HL-60 (cell line): ENCODE measurements around the gene NFIX.

Source experiments
- DNase-seq, 2 experiments: peaks; one replicate each; pipeline ENCODE4 v3.0.0-alpha.2; 2010 to 2020; ENCODE audit warnings: low read depth in 1 of 2, low spot score in 1 of 2
- H3K27ac ChIP-seq: fragments of 250-450 bp; sonication (Bioruptor Pico); replicated peaks from 2 replicates; pipeline ENCODE4 v1.5.1; 2020; ENCODE audit warnings: mild to moderate bottlenecking, moderate library complexity
- H3K27me3 ChIP-seq: fragments of 250-450 bp; sonication (Bioruptor Pico); 2 replicates; pipeline ENCODE4 v1.5.1; 2021; ENCODE audit warnings: mild to moderate bottlenecking, moderate library complexity; ENCODE audit not compliant: insufficient read depth, poor library complexity, severe bottlenecking
- H3K4me3 ChIP-seq: replicated peaks from 2 replicates; pipeline ENCODE4 v1.5.1; 2011; ENCODE audit warnings: mild to moderate bottlenecking, control low read depth, low read length; ENCODE audit not compliant: insufficient read depth
- GABPA ChIP-seq: IDR thresholded peaks from 2 replicates; pipeline ENCODE4 v1.6.1; 2012; ENCODE audit warnings: low read depth
- POLR2AphosphoS5 ChIP-seq: IDR thresholded peaks from 2 replicates; pipeline ENCODE4 v1.6.1; 2012; ENCODE audit warnings: low read depth
- SPI1 ChIP-seq: IDR thresholded peaks from 2 replicates; pipeline ENCODE4 v1.6.1; 2012; ENCODE audit warnings: low read depth, mild to moderate bottlenecking, borderline replicate concordance
- TF ChIP-seq, protein P1 (sequence below): IDR thresholded peaks from 2 replicates; pipeline ENCODE4 v1.6.1; 2012; ENCODE audit warnings: low read depth; ENCODE audit not compliant: insufficient replicate concordance
- TF ChIP-seq, protein P2 (sequence below): IDR thresholded peaks from one replicate; pipeline ENCODE4 v1.5.1; 2011; ENCODE audit warnings: low read length, control low read depth, inconsistent platforms; ENCODE audit not compliant: insufficient read depth

NFIX gene

DNA sequence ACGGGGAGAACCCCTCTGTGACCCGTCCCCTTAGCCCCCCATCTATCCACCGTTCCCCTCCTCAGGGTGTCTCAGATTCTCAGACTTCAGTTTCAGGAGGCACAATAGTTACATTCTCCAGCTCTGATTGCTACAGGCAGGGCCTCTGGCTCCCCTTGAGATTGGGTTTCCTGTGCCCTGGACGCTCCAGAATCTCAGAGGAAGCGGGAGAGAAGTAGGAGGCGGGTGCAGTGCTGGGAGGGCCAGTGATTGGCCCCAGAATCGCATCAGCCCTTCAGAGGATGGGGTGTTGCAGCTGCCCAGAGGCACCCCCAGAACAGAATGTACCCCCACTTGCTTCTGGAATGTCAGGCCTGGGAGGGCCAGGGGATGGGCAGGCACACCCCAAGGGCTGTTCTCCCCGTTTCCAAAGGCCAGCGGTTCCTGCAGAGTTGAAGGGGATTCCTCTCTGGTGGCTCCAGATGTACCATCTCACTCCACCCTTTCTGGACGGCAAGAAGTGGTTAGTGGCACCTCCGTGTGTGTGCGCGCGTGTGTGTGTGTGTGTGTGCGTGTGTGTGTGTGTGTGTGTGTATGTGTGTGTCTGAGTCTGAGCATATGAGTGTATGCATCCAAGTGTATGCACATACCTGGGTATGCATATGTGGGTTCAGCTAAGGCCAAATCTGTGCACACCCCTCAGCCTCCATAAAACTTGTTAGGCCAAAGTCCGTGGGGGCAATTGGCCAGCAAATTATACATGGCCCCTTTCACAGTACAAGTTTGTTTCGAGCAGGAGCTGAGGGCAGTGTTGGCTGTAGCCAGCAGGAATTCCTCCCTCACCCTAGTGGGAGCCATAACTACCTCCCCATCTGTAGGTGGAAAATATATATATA lies 71.9 kb downstream of the NFIX start:
- DNase-seq, result no peak

DNA sequence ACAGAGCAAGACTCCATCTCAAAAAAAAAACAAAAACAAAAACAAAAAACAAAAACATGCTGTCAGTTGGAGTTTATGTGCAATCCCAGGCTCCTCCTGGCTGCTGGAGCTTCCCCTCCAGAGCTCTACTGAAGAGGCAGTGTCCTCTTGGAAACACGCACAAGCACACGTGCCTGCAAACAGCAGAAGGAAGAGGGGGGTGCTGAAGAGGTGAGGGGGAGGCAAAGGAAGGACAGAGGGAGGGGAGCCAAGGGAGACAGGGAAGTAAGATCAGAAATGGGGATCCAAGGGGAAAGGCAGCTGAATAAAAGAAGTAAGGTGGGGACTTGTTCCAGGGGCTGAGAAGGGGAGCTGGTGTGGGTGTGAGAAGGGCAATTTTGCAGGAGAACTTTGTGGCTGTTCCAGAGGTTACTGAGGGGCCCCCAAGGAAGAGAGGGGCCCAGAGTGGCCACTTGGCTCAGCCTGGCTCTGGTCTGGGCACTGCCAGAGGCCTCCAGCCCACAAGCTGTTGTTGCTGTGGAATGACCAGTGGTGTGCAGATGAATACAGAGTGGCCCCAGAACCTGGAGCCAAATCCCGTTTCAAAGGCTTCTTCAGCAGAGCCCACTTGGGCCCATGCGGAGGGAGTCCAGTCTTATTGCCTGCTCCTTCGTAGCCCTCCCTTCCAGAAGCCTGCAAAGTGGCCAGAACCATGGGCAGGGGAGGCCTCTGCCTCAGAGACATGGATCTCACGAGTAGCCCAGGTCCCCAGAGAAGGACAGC lies 73.0 kb downstream of the NFIX start:
- TF ChIP-seq POLR2AphosphoS5 (no peak), GABPA (no peak)
- TF ChIP-seq, protein P1, sequence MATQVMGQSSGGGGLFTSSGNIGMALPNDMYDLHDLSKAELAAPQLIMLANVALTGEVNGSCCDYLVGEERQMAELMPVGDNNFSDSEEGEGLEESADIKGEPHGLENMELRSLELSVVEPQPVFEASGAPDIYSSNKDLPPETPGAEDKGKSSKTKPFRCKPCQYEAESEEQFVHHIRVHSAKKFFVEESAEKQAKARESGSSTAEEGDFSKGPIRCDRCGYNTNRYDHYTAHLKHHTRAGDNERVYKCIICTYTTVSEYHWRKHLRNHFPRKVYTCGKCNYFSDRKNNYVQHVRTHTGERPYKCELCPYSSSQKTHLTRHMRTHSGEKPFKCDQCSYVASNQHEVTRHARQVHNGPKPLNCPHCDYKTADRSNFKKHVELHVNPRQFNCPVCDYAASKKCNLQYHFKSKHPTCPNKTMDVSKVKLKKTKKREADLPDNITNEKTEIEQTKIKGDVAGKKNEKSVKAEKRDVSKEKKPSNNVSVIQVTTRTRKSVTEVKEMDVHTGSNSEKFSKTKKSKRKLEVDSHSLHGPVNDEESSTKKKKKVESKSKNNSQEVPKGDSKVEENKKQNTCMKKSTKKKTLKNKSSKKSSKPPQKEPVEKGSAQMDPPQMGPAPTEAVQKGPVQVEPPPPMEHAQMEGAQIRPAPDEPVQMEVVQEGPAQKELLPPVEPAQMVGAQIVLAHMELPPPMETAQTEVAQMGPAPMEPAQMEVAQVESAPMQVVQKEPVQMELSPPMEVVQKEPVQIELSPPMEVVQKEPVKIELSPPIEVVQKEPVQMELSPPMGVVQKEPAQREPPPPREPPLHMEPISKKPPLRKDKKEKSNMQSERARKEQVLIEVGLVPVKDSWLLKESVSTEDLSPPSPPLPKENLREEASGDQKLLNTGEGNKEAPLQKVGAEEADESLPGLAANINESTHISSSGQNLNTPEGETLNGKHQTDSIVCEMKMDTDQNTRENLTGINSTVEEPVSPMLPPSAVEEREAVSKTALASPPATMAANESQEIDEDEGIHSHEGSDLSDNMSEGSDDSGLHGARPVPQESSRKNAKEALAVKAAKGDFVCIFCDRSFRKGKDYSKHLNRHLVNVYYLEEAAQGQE, result no peak
- TF ChIP-seq, protein P2, sequence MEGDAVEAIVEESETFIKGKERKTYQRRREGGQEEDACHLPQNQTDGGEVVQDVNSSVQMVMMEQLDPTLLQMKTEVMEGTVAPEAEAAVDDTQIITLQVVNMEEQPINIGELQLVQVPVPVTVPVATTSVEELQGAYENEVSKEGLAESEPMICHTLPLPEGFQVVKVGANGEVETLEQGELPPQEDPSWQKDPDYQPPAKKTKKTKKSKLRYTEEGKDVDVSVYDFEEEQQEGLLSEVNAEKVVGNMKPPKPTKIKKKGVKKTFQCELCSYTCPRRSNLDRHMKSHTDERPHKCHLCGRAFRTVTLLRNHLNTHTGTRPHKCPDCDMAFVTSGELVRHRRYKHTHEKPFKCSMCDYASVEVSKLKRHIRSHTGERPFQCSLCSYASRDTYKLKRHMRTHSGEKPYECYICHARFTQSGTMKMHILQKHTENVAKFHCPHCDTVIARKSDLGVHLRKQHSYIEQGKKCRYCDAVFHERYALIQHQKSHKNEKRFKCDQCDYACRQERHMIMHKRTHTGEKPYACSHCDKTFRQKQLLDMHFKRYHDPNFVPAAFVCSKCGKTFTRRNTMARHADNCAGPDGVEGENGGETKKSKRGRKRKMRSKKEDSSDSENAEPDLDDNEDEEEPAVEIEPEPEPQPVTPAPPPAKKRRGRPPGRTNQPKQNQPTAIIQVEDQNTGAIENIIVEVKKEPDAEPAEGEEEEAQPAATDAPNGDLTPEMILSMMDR, result no peak
- Histone ChIP-seq H3K4me3 (no peak overlapping the region), H3K27ac (no peak overlapping the region), H3K27me3 (no peaks in the 10 kb centered on the region)
- DNase-seq, result no peak

More for the DNA sequence above, 71.9 kb downstream of the NFIX start:
- TF ChIP-seq POLR2AphosphoS5 (no peak), SPI1 (no peak), GABPA (no peak)
- TF ChIP-seq, protein P1, result no peak
- TF ChIP-seq, protein P2, result no peak
- Histone ChIP-seq H3K27ac (no peak overlapping the region), H3K4me3 (no peak overlapping the region), H3K27me3 (no peaks in the 10 kb centered on the region)

DNA sequence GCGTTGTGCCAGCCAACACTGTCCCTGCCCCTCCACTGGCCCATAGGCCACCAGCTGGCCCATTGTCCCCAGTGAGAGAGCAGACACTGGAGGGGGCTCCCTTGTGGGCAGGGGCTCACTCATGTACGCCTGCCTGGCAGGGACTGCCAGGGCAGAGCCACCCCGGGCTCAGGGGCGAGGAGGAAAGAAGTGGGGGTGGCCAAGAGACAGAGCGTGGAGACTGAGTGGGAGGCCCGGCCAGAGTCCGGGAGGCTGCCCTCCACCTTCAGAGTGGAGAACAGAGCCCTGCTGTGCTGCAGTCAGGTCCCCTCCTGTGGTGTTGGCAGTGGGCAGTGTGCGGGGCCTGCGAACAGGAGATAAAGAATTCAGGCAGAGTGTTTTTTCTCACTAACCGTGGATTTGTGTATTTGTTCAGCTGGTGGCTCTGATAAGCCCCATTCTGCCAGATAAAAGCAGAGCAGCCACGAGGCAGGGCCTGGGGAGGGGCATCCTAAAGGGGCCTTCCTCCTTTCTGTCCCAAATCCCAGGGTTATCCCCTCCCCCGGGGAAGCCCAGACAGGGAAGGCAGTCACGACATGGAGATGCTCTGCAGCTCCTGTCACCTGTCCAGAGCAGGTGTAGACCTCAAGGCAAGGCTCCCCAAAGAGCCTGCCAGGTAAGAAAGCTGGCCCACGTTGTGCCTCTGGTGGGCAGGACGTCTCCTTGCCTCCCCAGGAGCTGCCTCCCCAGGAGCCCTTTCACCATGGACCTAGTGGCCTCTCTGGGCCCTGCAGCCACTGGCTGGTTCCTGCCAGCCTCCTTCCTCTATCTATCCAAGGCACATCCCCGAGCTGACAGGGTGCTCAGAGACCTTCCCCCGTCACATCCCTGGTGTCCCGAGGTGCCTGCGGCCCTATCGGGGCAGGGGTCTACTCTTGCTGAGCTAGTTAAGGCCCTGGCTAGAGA lies 74.4 kb downstream of the NFIX start:
- Histone ChIP-seq H3K27me3 (no peaks in the 10 kb centered on the region), H3K4me3 (no peak overlapping the region), H3K27ac (no peak overlapping the region)
- DNase-seq, result no peak
- TF ChIP-seq, protein P2, result no peak
- no peak for TF ChIP-seq SPI1
- TF ChIP-seq GABPA, result no peak
- TF ChIP-seq, protein P1, result no peak
- TF ChIP-seq POLR2AphosphoS5, result no peak
